Measurements from ENCODE around the gene LDLRAD4.
A peak's percentile ranks its signal among the peaks of the same experiment; 100 is the strongest.

The LDLRAD4 gene

DNA sequence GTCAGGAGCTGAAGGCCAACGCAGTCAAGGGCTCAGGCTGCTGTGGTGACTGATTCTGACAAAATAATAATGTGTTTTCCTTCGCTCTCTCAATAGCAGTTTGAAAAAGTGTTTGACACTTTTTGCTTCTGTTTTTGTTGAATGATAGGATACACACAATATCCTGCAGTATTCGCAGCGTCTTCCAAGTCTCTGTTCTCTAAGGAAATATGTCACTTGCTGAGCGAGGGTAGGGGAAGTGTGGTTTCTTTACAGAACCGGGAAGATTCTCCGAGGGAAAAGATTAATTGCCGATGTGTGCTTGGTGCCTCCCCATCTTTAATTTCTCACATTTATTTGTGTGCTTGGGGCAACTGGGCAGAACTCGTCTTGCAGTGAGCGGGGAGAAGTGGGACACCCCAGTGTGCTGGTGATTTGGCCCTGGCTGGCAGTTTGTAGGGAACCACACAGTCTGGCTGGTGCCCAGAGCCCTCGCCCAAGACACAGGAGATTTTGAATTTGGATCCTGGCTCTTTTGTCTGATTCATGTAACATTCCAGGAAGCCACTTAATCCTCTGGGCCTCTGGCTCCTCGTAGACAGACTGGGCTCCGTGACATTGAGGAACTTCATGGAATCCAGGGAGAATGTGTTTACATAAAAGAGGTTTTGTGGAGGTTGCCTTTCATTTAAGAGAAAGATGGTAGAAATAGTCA is 169.4 kb downstream of the LDLRAD4 start:
- peak; percentile 88 for DNase-seq (ENCODE audit: low spot score)

- DNase-seq (ENCODE audit: low spot score), result no peak
Measured at GRCh38 chr18:13388586-13389490, 170.3 kb downstream of the LDLRAD4 start.

- no peak for DNase-seq (ENCODE audit: low spot score)
Measured at GRCh38 chr18:13389491-13390131, 171.1 kb downstream of the LDLRAD4 start.

DNA sequence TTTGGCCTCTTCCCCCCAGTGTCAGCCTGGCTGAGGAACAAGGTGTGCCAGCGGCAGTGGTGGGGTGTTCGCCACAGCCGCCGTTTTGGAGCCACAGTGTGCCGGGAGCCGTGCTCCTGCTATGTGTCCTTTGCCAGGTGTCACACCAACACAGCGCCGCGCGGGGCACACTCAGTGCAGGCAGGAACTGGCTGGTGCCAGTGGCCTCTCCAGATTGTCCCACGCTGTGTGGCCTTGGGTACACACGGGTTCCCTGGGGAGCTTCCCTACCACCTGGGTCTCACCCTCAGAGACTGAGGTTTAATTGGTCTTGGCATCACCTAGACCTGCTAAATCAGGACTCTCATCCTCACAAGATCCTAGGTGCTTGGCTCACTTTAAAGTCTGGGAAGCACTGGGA is 171.6 kb downstream of the LDLRAD4 start:
- DNase-seq (ENCODE audit: low spot score), result no peak

DNA sequence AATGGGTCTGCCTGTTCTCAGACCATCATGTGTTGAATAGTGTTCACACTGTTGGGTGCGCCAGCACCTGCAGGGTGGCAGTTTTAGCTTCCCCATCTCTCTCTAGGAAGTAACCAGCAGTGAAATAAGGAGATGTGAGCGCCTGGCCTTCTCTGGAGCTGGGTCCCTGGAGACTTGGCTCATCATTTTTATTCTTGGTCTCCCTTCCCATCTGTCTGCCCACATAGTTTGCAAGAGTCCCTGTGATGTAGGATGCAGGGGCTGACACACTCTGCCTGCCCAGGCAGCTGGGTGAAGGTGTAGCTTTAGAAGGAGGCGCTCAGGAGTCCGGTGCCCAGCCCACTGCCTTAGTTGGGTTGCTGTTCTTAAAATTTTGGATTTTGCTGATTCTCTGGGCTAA is 172.2 kb downstream of the LDLRAD4 start:
- DNase-seq (ENCODE audit: low spot score), result no peak

- DNase-seq (ENCODE audit: low spot score), result no peak
Measured at GRCh38 chr18:13392029-13392750, 173.6 kb downstream of the LDLRAD4 start.

DNA sequence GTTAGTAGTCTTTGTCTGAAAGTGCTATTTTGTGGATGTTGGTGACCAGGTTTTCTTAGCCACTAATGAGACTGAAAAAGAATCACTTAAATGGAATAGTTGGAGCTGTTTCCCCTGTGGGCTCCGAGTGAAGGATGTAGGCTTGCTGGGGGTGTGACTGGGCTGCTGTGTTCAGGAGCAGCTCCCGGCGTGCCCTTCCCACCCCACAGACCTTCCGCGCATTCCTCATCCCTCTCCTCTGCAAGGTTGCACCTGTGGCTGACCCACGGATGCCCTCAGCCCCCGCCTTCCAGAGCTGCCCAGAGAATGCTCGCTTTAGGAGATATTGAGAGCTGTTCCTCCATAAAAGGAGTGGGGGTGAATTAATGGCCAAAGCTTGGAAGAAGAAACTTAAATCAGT is 174.3 kb downstream of the LDLRAD4 start:
- DNase-seq (ENCODE audit: low spot score), result no peak

DNA sequence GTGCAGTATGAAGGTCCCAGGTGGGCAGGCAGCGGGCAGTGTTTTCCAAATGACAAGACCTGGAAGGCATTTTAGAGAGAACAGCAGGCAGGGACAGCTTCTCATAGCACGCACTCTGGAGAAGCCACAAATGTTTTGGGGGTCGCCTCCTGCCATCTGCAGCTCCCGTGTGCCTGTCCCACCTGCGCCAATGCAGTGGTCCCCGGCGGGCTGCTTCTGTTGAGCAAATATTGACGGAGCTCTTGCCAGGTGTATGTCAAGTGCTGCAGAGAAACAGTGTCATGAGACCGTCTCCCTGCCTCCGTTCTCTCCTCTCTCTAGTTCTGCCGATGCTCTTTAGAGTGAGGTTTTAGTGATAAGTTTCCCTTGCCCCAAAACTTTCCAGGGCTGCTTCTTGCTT is 174.8 kb downstream of the LDLRAD4 start:
- no peak for DNase-seq (ENCODE audit: low spot score)

DNA sequence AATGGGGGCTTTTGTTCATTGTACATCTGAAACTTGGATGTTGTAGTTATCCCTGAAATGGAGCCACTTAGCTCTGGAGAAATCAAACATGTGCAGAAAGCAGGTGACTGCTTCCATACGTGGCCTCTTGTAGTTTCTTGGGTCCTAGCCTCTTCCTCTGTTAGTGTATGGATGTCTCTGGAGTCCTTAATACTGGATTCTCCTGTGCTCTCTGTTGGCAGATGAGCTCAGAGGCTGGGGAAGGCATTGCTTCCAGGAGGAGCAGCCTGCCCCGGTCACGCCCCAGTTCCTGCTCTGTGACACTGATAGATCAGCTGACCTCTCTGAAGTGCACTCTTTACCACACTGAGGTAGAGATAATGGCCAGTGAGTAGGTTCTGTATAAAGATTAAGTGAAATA is 176.2 kb downstream of the LDLRAD4 start:
- no peak for DNase-seq (ENCODE audit: low spot score)

DNA sequence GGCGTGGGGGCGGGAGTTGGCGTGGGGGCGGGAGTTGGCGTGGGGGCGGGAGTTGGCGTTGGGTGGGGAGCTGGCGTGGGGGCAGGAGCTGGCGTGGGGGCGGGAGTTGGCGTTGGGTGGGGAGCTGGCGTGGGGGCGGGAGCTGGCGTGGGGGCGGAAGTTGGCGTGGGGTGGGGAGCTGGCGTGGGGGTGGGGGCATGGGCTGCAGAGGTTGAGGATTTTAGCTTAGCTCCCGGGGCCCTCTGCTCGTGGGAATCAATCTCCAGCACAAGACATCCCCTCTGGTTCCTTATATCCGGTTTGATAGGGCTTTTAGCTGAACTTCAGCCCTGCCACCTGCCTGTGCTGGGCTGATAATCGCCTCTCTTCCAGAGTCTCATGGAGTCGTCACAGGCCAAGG is 177.0 kb downstream of the LDLRAD4 start:
- no peak for DNase-seq (ENCODE audit: low spot score)

DNA sequence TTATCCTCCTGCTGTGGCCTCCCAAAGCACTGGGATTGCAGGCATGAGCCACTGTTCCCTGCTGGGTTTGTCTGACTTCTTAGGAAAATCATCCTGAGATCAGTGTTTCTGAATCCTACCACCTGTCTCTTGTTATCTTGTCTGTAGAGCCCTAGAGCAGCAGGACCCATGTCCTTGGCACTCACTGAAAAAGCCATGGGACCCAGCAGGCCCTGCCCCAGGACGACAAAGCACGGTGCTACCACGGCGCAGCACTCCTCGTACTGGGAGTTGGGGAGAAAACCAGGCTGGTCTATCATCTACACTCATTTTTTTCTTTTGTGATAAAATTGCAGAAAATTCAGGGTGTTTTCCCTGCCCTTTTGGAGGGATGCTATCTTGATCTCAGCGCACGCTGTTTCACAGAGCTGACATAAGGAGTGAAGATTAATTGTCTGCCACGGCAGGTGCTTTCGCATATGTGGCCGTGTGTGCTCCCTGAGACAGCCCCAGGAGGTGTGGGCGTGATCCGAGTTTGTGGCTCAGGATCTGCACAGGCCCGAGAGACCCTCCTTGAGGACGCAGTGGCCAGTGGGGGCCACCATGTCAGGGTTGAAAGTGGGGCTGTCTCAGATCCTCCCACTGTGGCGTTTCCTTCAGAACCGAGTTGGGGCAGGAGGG is 179.1 kb downstream of the LDLRAD4 start:
- DNase-seq (ENCODE audit: low spot score), result no peak

DNA sequence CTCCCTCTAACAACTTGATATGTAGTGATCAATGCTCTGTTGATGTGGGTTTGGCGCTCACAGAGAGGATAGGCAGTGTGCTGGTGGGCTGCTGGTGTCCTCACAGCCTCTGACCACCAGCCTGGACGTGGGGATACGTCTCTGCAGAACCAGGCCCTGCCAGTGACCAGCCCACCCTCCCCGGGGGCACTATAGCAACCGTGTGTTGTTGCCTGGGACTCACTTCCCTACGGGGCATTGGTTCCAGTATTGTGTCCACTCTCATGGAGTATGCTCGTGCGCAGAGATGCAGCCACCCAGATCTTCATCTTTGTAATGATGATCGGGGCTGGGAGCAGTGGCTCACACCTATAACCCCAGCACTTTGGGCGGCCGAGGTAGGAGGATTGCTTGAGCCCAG is 180.1 kb downstream of the LDLRAD4 start:
- DNase-seq (ENCODE audit: low spot score), result no peak

- DNase-seq (ENCODE audit: low spot score), result no peak
Measured at GRCh38 chr18:13399511-13399910, 181.0 kb downstream of the LDLRAD4 start.

DNA sequence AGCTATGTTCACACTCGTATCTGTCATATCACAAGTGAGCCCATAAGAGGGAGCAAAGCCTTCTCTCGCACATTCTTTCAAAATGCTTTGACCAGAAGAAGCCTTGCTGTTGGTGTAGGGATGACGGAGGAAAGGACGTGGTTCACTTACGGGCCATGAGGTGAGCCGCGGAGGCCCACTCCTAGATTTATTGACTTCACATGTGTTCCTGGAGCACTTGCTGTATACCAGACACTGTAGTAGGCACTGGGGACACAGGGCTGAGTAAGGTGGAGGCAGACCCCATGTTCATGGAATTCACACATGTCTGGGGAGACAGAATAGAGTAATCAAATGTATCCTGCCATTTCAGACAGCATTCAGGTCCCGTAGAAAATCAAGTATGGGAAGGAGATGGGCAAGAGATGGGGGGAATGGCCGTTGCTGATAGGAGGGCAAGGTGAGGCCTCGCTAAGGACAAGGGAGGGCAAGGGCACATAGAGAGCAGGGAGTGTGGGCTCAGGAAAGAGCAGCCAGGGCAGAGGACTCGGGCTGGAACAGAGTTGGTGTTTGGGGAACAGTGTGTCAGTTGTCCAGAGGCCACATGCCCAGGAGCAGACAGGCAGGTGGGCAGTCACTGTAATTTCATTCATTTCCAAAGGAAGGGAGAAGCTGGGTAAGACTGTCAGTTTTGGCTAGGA is 182.2 kb downstream of the LDLRAD4 start:
- no peak for DNase-seq (ENCODE audit: low spot score)

DNA sequence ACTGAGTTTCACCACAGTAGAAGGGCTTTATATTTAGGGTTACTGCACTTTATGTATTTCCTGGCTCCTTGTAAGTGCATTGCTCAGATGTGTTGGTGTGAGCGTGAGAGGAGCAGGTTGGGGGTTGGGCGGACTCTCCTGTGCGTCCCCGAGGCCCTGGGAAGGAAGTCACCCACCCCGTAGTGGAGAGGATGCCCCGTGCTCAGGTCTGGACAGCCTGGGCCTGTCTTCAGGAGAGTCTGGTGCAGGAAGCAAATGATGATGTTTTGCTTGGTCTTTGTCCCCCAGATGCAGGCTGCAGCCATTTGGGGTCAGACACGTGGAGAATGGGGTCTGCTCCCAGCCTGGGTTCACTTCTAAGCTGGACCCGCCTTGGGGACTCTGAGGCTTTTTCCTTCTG is 182.8 kb downstream of the LDLRAD4 start:
- DNase-seq (ENCODE audit: low spot score), result no peak

- DNase-seq (ENCODE audit: low spot score), result no peak
Measured at GRCh38 chr18:13401826-13402225, 183.3 kb downstream of the LDLRAD4 start.

GRCh38 chr18:13403786-13404549 is 185.4 kb downstream of the LDLRAD4 start:
- DNase-seq (ENCODE audit: low spot score), result no peak

- DNase-seq (ENCODE audit: low spot score), result no peak
Measured at GRCh38 chr18:13405305-13406038, 186.9 kb downstream of the LDLRAD4 start.

- DNase-seq (ENCODE audit: low spot score), result no peak
Measured at GRCh38 chr18:13406049-13406615, 187.6 kb downstream of the LDLRAD4 start.
